GM12878 (cell line): ENCODE data around the gene ADAT3. TPM values are rescaled to one million over a fixed set of nuclear protein-coding genes. Genes with fewer than 3 reads are reported as not detected.

Source experiments
- ATAC-seq: fragments of 200-7000 bp; cut with Tn5 transposase; 3 replicates; pipeline ENCODE4 v1.9.1; 2020; ENCODE audit warnings: mild to moderate bottlenecking, moderate library complexity
- BruUV-seq: library from RNA; stranded (reverse); fragments of 400-500 nt; replicated peaks from 2 replicates; lab custom pipeline; 2021; lab: Mats Ljungman, UMichigan
- CTCF ChIA-PET: fragments of 300-600 bp; sonication (Branson Sonifier 250); formaldehyde crosslinking; extraction: SDS; loops from one replicate; lab custom pipeline; 2021; ENCODE audit warnings: inconsistent platforms; lab: Yijun Ruan, JAX
- POLR2A ChIA-PET: fragments of 350-600 bp; formaldehyde crosslinking; extraction: SDS; loops from one replicate; lab custom pipeline; 2021; ENCODE audit warnings: inconsistent platforms; lab: Charles Lee
- RAD21 ChIA-PET: fragments of 300-600 bp; sonication (Branson Sonifier 250); formaldehyde crosslinking; loops from one replicate; lab custom pipeline; 2023; ENCODE audit warnings: antibody characterized with exemption; ENCODE audit not compliant: unreplicated experiment; lab: Charles Lee
- SMC1A ChIA-PET: fragments of 300-600 bp; sonication (Branson Sonifier 250); formaldehyde crosslinking; loops from one replicate; lab custom pipeline; 2023; ENCODE audit not compliant: unreplicated experiment, uncharacterized antibody; lab: Charles Lee
- DNase-seq: peaks from one replicate; pipeline ENCODE4 v3.0.0-alpha.2; 2011; ENCODE audit warnings: low read depth, low spot score
- FAIRE-seq: peaks from 3 replicates; lab custom pipeline; 2011; peaks lifted over from hg19 to GRCh38; lab: Jason Lieb, UNC
- H2AFZ ChIP-seq: 2 replicates; pipeline ENCODE4 v1.6.0; 2011; ENCODE audit warnings: low read depth, low read length, control low read depth; ENCODE audit not compliant: control insufficient read depth
- H3K27ac ChIP-seq: 2 replicates; pipeline ENCODE4 v1.5.1; 2011; ENCODE audit warnings: control low read depth; ENCODE audit not compliant: control insufficient read depth, insufficient read depth
- H3K27me3 ChIP-seq, 2 experiments: replicated peaks in 1 of 2; 2 replicates each; pipeline versions ENCODE4 v1.6.0 to v1.6.1; 2011; ENCODE audit warnings: low read length in 1 of 2; ENCODE audit not compliant: control insufficient read depth in 2 of 2, insufficient read depth in 2 of 2
- H3K36me3 ChIP-seq, 2 experiments: 2 replicates each; pipeline ENCODE4 v1.5.1; 2011; ENCODE audit warnings: low read length in 1 of 2; ENCODE audit not compliant: control insufficient read depth in 2 of 2, insufficient read depth in 2 of 2
- H3K4me1 ChIP-seq: 2 replicates; pipeline ENCODE4 v1.6.1; 2011; ENCODE audit warnings: mild to moderate bottlenecking, low read length, moderate library complexity, mixed read lengths; ENCODE audit not compliant: control insufficient read depth, insufficient read depth
- H3K4me2 ChIP-seq: 2 replicates; pipeline ENCODE4 v1.6.0; 2011; ENCODE audit warnings: control low read depth; ENCODE audit not compliant: control insufficient read depth, insufficient read depth
- H3K4me3 ChIP-seq: fragments of 200-600 bp; sonication (generic); 2 replicates; pipeline ENCODE4 v1.5.1; 2016
- H3K79me2 ChIP-seq: 2 replicates; pipeline ENCODE4 v1.6.0; 2011; ENCODE audit warnings: low read length; ENCODE audit not compliant: control insufficient read depth, insufficient read depth
- H3K9ac ChIP-seq: 2 replicates; pipeline ENCODE4 v1.8.0; 2011; ENCODE audit warnings: low read length, control low read depth, mixed read lengths; ENCODE audit not compliant: control insufficient read depth, insufficient read depth
- H3K9me3 ChIP-seq: replicated peaks from 3 replicates; pipeline ENCODE4 v1.5.1; 2011; ENCODE audit warnings: mild to moderate bottlenecking, low read length; ENCODE audit not compliant: control insufficient read depth, insufficient read depth
- H4K20me1 ChIP-seq: 2 replicates; pipeline ENCODE4 v1.6.0; 2011; ENCODE audit not compliant: control insufficient read depth, insufficient read depth
- BACH1 ChIP-seq: fragments of 450-650 bp; IDR thresholded peaks from 2 replicates; pipeline ENCODE4 v1.6.1; 2017; ENCODE audit warnings: mild to moderate bottlenecking, borderline replicate concordance
- EED ChIP-seq: sonication (generic); IDR thresholded peaks from 2 replicates; pipeline ENCODE4 v1.6.1; 2016; ENCODE audit warnings: antibody characterized with exemption, low read depth
- ESRRA ChIP-seq: IDR thresholded peaks from 2 replicates; pipeline ENCODE4 v1.6.1; 2012; ENCODE audit warnings: mild to moderate bottlenecking, low read length, improper control_type of control experiment
- HDGF ChIP-seq: fragments of 450-650 bp; IDR thresholded peaks from 2 replicates; pipeline ENCODE4 v1.6.1; 2016; ENCODE audit warnings: antibody characterized with exemption
- MTA3 ChIP-seq: IDR thresholded peaks from 2 replicates; pipeline ENCODE4 v1.6.1; 2012; ENCODE audit warnings: low read length, inconsistent platforms, borderline replicate concordance
- POLR2A ChIP-seq: IDR thresholded peaks from 2 replicates; pipeline ENCODE4 v1.6.1; 2011; ENCODE audit warnings: low read depth, mild to moderate bottlenecking, low read length
- RCOR1 ChIP-seq: conservative IDR thresholded peaks from 2 replicates; pipeline ENCODE4 v1.6.1; 2012; ENCODE audit warnings: low read depth, low read length, improper control_type of control experiment
- SMC3 ChIP-seq: IDR thresholded peaks from 2 replicates; pipeline ENCODE4 v1.6.1; 2011; ENCODE audit warnings: low read length, improper control_type of control experiment, borderline replicate concordance
- SUZ12 ChIP-seq: fragments of 200-600 bp; sonication (generic); IDR thresholded peaks from one replicate; pipeline ENCODE4 v1.6.1; 2018; ENCODE audit warnings: antibody characterized with exemption, mild to moderate bottlenecking; ENCODE audit not compliant: unreplicated experiment
- TAF1 ChIP-seq: IDR thresholded peaks from 2 replicates; pipeline ENCODE4 v1.6.1; 2011; ENCODE audit warnings: mild to moderate bottlenecking, low read depth, low read length, borderline replicate concordance
- WGBS: methylation state at CpG from one replicate; pipeline ENCODE4 v1.1.6; 2016; ENCODE audit warnings: low lambda C conversion rate; ENCODE audit not compliant: insufficient replicate concordance, insufficient coverage; ENCODE audit errors: missing lambda C conversion rate; 5-methylcytosine and 5-hydroxymethylcytosine counted together
- in situ Hi-C: fragments of 300-500 bp; cut with MboI; formaldehyde crosslinking; loops from 9 replicates; pipeline ENCODE4 v1.14.3; 2018; ENCODE audit warnings: mixed read lengths
- intact Hi-C: fragments of 100-400 bp; cut with micrococcal nuclease; formaldehyde crosslinking; loops from one replicate; pipeline ENCODE4 v1.14.2; 2022; ENCODE audit not compliant: unreplicated experiment
- polyA plus RNA-seq, 11 experiments: library from polyadenylated mRNA; depleted of rRNA in 4 of 11; unstranded in 6 of 11; stranded (reverse) in 5 of 11; fragments of >200 nt; fragmentation: Nextera tagmentation in 4 of 11; fragmentation: Illumina TruSeq in 1 of 11; extraction: Ambion mirVana in 4 of 11; extraction: Trizol in 1 of 11; gene quantifications; 1 replicate in 1 of 11; 2 replicates in 10 of 11; pipeline versions ENCODE4 v1.2.1 to v1.2.3, GENCODE V29; 2011 to 2016; ENCODE audit warnings: inconsistent platforms in 2 of 11, missing spikeins in 2 of 11, low read depth in 1 of 11
- total RNA-seq, 4 experiments: library from RNA; depleted of rRNA in 3 of 4; stranded (reverse); fragments of >200 nt in 3 of 4; fragmentation: Illumina TruSeq in 1 of 4; extraction: Trizol in 1 of 4; gene quantifications; 2 replicates each; pipeline versions ENCODE4 v1.2.1 to v1.2.3, GENCODE V29; 2013 to 2021
- TF ChIP-seq, protein P1 (sequence below): fragments of 450-650 bp; IDR thresholded peaks from 2 replicates; pipeline ENCODE4 v1.6.1; 2017; ENCODE audit warnings: mild to moderate bottlenecking, moderate library complexity

ADAT3 gene
- total and polyA plus RNA-seq, 10 of the 15 experiments (the other 5 are each of a cell fraction or from before 2014, with no cell fraction given), result 0.27 to 11.8 (median 7.7) TPM; not detected in 3

DNA sequence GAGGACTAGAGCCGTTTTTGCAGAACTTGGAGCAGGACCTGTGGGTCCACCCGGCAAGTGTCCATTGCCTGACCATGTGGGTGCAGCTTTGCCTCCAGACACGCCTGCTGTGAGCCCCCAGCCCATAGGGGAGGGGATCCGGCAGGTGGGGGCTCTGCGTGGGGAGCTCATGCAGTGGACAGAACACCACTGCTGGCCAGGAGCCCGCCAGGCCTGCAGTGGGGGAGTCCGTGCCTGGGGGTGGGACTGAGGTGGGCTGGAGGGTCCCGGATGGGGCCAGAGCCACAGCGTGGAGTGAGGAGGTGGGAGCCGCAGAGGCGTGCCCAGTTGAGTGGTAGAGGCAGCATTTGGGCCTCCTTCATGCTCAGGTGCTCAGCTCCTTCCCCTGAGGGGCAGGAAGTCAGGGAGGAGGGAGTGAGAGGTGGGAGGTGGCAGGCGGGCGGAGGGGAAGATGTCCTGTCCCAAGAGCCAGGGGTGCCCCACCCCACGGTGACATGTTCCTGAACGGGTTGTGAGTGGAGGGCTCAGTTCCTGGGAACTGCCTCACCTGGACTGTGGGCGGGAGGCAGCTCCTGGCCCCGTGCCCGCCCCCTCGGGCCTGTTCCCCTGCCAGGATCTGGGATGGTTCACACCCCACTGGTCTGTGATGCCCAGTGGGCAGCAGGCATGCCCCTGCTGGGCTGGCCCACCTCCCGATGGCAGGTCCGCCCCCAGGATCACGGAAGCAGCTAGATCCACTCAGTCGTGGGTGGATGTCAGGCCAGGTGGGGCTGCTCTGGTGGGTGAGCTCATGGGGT lies 8.8 kb downstream of the ADAT3 start (continued):
- TF ChIP-seq ESRRA, result no peak
- TF ChIP-seq MTA3, result no peak
- TF ChIP-seq EED, result no peak

DNA sequence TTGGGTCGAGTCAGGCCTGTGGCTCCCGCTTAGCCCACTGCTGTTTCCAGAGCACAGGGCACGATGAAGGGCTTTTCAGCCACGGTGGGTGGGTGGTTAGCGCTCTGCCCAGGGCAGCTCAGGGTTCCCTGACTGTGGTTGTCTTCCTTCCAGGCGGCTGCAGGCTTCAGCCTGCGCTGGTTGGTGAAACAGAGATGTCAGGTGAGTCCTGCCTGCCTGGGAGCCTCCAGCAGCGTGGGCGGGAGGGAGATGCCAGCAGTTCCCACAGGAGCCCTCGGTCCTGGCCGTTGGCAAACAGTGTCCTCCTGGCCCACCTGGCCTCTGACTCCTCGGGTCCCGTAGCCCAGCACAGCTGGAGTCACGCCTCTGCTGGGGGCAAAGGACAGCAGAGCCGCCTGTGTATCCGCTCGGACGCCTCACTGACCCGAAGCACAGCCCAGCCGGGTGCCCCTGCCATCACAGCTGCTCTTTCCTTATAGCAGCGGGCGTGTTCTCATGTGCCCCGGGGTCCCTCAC lies 9.7 kb downstream of the ADAT3 start:
- no peaks in the 10 kb centered on the region for H4K20me1 ChIP-seq
- H2AFZ ChIP-seq, result no peak overlapping the region
- in situ Hi-C loops, result no loop called here
- no peak overlapping the region for H3K9ac ChIP-seq
- ATAC-seq (no peak), DNase-seq (no peak), FAIRE-seq (no peak)
- no peak overlapping the region for H3K4me3 ChIP-seq
- ChIA-PET CTCF (no interaction called here), RAD21 (no interaction called here), SMC1A (no interaction called here), POLR2A (interaction anchor here (1.0 kb wide), 1 partner anchor 13 kb away, joined by 3 read pairs; no protein-coding TSS in a partner anchor)
- H3K27me3 ChIP-seq, result no peaks in the 10 kb centered on the region
- WGBS, result 90% methylated on average over 23 of the region's 23 CpGs
- H3K79me2 ChIP-seq, result peaks cover 4% of the 10 kb centered on the region
- BruUV-seq, result no TSS peak
- no peak overlapping the region for H3K4me2 ChIP-seq
- H3K36me3 ChIP-seq, result peaks cover 0 to 10% of the 10 kb centered on the region in 2 experiments; a peak in 3 of 4 replicates
- no peaks in the 10 kb centered on the region for H3K4me1 ChIP-seq
- intact Hi-C loops, result no loop called here
- H3K9me3 ChIP-seq, result no peaks in the 10 kb centered on the region
- no peak overlapping the region for H3K27ac ChIP-seq
- TF ChIP-seq POLR2A, result 0 out of 2 replicates have a peak, but pooled peaks have one; percentile 25
- TF ChIP-seq BACH1, result no peak
- TF ChIP-seq, all 136 proteins: peak for 1

DNA sequence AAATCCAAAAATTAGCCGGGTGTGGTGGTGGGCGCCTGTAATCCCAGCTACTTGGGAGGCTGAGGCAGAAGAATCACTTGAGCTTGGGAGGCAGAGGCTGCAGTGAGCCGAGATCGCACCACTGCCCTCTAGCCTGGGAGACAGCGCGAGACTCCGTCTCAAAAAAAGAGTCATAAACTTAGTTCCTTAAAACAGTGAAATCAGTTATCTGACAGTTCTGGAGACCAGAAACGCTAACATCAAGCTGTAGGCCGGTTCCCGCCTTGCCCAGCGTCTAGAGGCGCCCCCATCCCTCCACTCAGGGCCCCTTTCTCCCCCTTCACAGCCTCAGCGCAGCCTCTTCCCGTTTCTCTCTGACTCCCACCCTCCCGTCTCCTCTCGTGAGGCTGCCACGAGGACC lies 11.9 kb downstream of the ADAT3 start:
- intact Hi-C loops, result no loop called here
- Histone ChIP-seq H3K4me1 (peaks cover 6% of the 10 kb centered on the region), H3K4me2 (no peak overlapping the region), H3K79me2 (no peaks in the 10 kb centered on the region; the same call in 1 of the 2 replicates), H4K20me1 (no peaks in the 10 kb centered on the region), H2AFZ (no peak overlapping the region), H3K27ac (no peak overlapping the region), H3K36me3 (peaks cover 0 to 12% of the 10 kb centered on the region in 2 experiments; a peak in 3 of 4 replicates), H3K9me3 (no peaks in the 10 kb centered on the region), H3K27me3 (no peaks in the 10 kb centered on the region), H3K9ac (no peak overlapping the region), H3K4me3 (no peak overlapping the region)
- ChIA-PET CTCF (no interaction called here), SMC1A (no interaction called here), RAD21 (no interaction called here), POLR2A (no interaction called here)
- in situ Hi-C loops, result no loop called here
- BruUV-seq, result no TSS peak
- no peak for FAIRE-seq
- no peak for ATAC-seq
- DNase-seq, result no peak
- 92% methylated on average over 17 of the region's 17 CpGs for WGBS
- no peak for TF ChIP-seq TAF1
- TF ChIP-seq SMC3, result no peak
- no peak for TF ChIP-seq RCOR1
- no peak for TF ChIP-seq SUZ12
- no peak for TF ChIP-seq HDGF
- TF ChIP-seq, protein P1, sequence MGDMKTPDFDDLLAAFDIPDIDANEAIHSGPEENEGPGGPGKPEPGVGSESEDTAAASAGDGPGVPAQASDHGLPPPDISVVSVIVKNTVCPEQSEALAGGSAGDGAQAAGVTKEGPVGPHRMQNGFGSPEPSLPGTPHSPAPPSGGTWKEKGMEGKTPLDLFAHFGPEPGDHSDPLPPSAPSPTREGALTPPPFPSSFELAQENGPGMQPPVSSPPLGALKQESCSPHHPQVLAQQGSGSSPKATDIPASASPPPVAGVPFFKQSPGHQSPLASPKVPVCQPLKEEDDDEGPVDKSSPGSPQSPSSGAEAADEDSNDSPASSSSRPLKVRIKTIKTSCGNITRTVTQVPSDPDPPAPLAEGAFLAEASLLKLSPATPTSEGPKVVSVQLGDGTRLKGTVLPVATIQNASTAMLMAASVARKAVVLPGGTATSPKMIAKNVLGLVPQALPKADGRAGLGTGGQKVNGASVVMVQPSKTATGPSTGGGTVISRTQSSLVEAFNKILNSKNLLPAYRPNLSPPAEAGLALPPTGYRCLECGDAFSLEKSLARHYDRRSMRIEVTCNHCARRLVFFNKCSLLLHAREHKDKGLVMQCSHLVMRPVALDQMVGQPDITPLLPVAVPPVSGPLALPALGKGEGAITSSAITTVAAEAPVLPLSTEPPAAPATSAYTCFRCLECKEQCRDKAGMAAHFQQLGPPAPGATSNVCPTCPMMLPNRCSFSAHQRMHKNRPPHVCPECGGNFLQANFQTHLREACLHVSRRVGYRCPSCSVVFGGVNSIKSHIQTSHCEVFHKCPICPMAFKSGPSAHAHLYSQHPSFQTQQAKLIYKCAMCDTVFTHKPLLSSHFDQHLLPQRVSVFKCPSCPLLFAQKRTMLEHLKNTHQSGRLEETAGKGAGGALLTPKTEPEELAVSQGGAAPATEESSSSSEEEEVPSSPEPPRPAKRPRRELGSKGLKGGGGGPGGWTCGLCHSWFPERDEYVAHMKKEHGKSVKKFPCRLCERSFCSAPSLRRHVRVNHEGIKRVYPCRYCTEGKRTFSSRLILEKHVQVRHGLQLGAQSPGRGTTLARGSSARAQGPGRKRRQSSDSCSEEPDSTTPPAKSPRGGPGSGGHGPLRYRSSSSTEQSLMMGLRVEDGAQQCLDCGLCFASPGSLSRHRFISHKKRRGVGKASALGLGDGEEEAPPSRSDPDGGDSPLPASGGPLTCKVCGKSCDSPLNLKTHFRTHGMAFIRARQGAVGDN, result no peak
